ES-I3 (cell line): ENCODE data around the gene SLC38A7.

ENCODE experiments used
- H3K36me3 ChIP-seq: 2 replicates; pipeline ENCODE4 v1.6.1; 2013; ENCODE audit warnings: mild to moderate bottlenecking, low read length, control low read depth, moderate library complexity; ENCODE audit not compliant: insufficient read depth
- H3K4me1 ChIP-seq: 2 replicates; pipeline ENCODE4 v1.6.1; 2013; ENCODE audit warnings: mild to moderate bottlenecking, control low read depth, low read length; ENCODE audit not compliant: insufficient read depth
- H3K9ac ChIP-seq: 2 replicates; pipeline ENCODE4 v1.6.1; 2013; ENCODE audit warnings: low read depth, mild to moderate bottlenecking, low read length, moderate library complexity
- H3K9me3 ChIP-seq: 2 replicates; pipeline ENCODE4 v1.6.1; 2013; ENCODE audit warnings: mild to moderate bottlenecking, low read length, moderate library complexity; ENCODE audit not compliant: control insufficient read depth, insufficient read depth

Gene SLC38A7

GRCh38 chr16:58684354-58685083, at the start of gene SLC38A7:
Gene SLC38A7, minus strand, starts transcription at chr16:58684770. Its CDS starts 4,644 bp downstream, at chr16:58680126.
- H3K4me1 ChIP-seq: no peaks in the 10 kb centered on the region
- no peaks in the 10 kb centered on the region for H3K9me3 ChIP-seq
- peak within 1 kb of the TSS; percentile 88 for H3K9ac ChIP-seq
- H3K36me3 ChIP-seq: no peaks in the 10 kb centered on the region

- Histone ChIP-seq H3K9me3 (no peaks in the 10 kb centered on the region), H3K4me1 (peaks cover 9% of the 10 kb centered on the region), H3K9ac (peak within 1 kb of the TSS; percentile 97), H3K36me3 (no peaks in the 10 kb centered on the region)
Observed at GRCh38 chr16:58733671-58734458, 49.3 kb upstream of the SLC38A7 start, which contains the start of gene GOT2. Gene GOT2, minus strand, starts transcription at chr16:58734316. Its CDS starts 88 bp downstream, at chr16:58734228.

GRCh38 chr16:58733248-58733670, 48.7 kb upstream of the SLC38A7 start:
- Histone ChIP-seq H3K9me3 (no peaks in the 10 kb centered on the region), H3K4me1 (peaks cover 9% of the 10 kb centered on the region), H3K9ac (peak overlapping the region; percentile 97), H3K36me3 (no peaks in the 10 kb centered on the region)

- peaks cover 9% of the 10 kb centered on the region for H3K4me1 ChIP-seq
Observed at GRCh38 chr16:58732545-58733247, 48.1 kb upstream of the SLC38A7 start.

GRCh38 chr16:58730724-58731370, 46.3 kb upstream of the SLC38A7 start:
- H3K4me1 ChIP-seq: 0 out of 2 replicates have a peak, but pooled peaks cover 3% of the 10 kb centered on the region
- H3K36me3 ChIP-seq: no peaks in the 10 kb centered on the region
- H3K9ac ChIP-seq: no peak overlapping the region
- no peaks in the 10 kb centered on the region for H3K9me3 ChIP-seq

More at GRCh38 chr16:58732545-58733247, 48.1 kb upstream of the SLC38A7 start:
- no peaks in the 10 kb centered on the region for H3K9me3 ChIP-seq
- peak overlapping the region; percentile 97 for H3K9ac ChIP-seq
- H3K36me3 ChIP-seq: no peaks in the 10 kb centered on the region

GRCh38 chr16:58727796-58728568, 43.4 kb upstream of the SLC38A7 start:
- peaks cover 6% of the 10 kb centered on the region; the same call in 1 of the 2 replicates for H3K36me3 ChIP-seq
- no peak overlapping the region for H3K9ac ChIP-seq
- H3K9me3 ChIP-seq: no peaks in the 10 kb centered on the region
- H3K4me1 ChIP-seq: no peaks in the 10 kb centered on the region

GRCh38 chr16:58727028-58727781, 42.6 kb upstream of the SLC38A7 start:
- no peak overlapping the region for H3K9ac ChIP-seq
- no peaks in the 10 kb centered on the region for H3K4me1 ChIP-seq
- H3K36me3 ChIP-seq: peaks cover 12% of the 10 kb centered on the region
- H3K9me3 ChIP-seq: no peaks in the 10 kb centered on the region

GRCh38 chr16:58723109-58723508, 38.5 kb upstream of the SLC38A7 start:
- Histone ChIP-seq H3K9me3 (no peaks in the 10 kb centered on the region), H3K9ac (no peak overlapping the region), H3K36me3 (peaks cover 30% of the 10 kb centered on the region), H3K4me1 (no peaks in the 10 kb centered on the region)

GRCh38 chr16:58717994-58718393, 33.4 kb upstream of the SLC38A7 start:
- H3K36me3 ChIP-seq: peaks cover 41% of the 10 kb centered on the region
- no peak overlapping the region for H3K9ac ChIP-seq
- H3K9me3 ChIP-seq: no peaks in the 10 kb centered on the region
- no peaks in the 10 kb centered on the region for H3K4me1 ChIP-seq

- H3K4me1 ChIP-seq: no peaks in the 10 kb centered on the region
- no peak overlapping the region for H3K9ac ChIP-seq
- H3K9me3 ChIP-seq: no peaks in the 10 kb centered on the region
- peaks cover 38% of the 10 kb centered on the region for H3K36me3 ChIP-seq
Observed at GRCh38 chr16:58716468-58716867, 31.9 kb upstream of the SLC38A7 start.

GRCh38 chr16:58713742-58714141, 29.2 kb upstream of the SLC38A7 start:
- no peak overlapping the region for H3K9ac ChIP-seq
- H3K36me3 ChIP-seq: peaks cover 27% of the 10 kb centered on the region
- no peaks in the 10 kb centered on the region for H3K9me3 ChIP-seq
- no peaks in the 10 kb centered on the region for H3K4me1 ChIP-seq

GRCh38 chr16:58709333-58709732, 24.8 kb upstream of the SLC38A7 start:
- H3K9ac ChIP-seq: no peak overlapping the region
- no peaks in the 10 kb centered on the region; the same call in 1 of the 2 replicates for H3K9me3 ChIP-seq
- peaks cover 20% of the 10 kb centered on the region for H3K36me3 ChIP-seq
- H3K4me1 ChIP-seq: no peaks in the 10 kb centered on the region

GRCh38 chr16:58699151-58699550, 14.6 kb upstream of the SLC38A7 start:
- Histone ChIP-seq H3K9ac (no peak overlapping the region), H3K4me1 (no peaks in the 10 kb centered on the region)

More at GRCh38 chr16:58699151-58699550, 14.6 kb upstream of the SLC38A7 start:
- Histone ChIP-seq H3K9me3 (no peaks in the 10 kb centered on the region), H3K36me3 (no peaks in the 10 kb centered on the region)
